ENCODE results near the gene PAFAH2. TPM values are rescaled to one million over a fixed set of nuclear protein-coding genes. Genes with fewer than 3 reads are reported as not detected.
A peak's percentile ranks its signal among the peaks of the same experiment; 100 is the strongest.

Gene PAFAH2
- total RNA-seq, 1 donor from 2014 or later = 13.4 TPM

DNA sequence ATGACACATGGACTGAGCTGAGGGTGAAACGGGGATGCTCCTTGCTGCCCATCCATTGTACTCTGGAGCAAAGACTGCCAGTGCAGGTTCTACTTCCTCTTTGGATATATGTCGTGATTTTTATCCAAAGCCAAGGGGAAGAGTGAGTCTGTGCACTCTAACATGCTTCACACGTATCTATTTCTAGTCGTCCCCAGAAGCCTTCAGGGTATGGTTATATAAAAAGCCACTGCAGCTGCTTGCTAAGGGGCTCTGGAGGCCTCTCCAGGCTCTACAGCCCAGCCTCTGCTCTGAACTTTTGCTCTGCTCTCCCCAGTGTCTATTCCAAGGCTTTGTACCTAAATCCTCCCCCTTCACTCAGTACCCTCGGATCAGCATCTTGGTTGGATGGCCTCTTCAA is 20.1 kb downstream of the PAFAH2 start:
- Mint-ChIP-seq H3K36me3 (ENCODE audit: low read depth, unreplicated experiment) (peaks cover 34% of the 10 kb centered on the region), H3K4me3 (ENCODE audit: unreplicated experiment) (no peak overlapping the region)

GRCh38 chr1:25973610-25974321 is 24.1 kb downstream of the PAFAH2 start:
- peaks cover 15% of the 10 kb centered on the region for H3K4me1 Mint-ChIP-seq (ENCODE audit: unreplicated experiment)
- peaks cover 47% of the 10 kb centered on the region for H3K36me3 Mint-ChIP-seq (ENCODE audit: low read depth, unreplicated experiment)
- peak overlapping the region; percentile 12 for H3K4me3 Mint-ChIP-seq (ENCODE audit: unreplicated experiment)
- H3K27ac Mint-ChIP-seq (ENCODE audit: unreplicated experiment) = no peak overlapping the region
- no peak for DNase-seq (ENCODE audit: low spot score)
- no peaks in the 10 kb centered on the region for H3K27me3 Mint-ChIP-seq (ENCODE audit: unreplicated experiment)
- no peak for TF ChIP-seq CTCF (IDR thresholded peaks at IDR 0.05; ENCODE audit: unreplicated experiment)
- no peaks in the 10 kb centered on the region for H3K9me3 Mint-ChIP-seq (ENCODE audit: unreplicated experiment)

More for the DNA sequence above, 20.1 kb downstream of the PAFAH2 start:
- H3K27ac Mint-ChIP-seq (ENCODE audit: unreplicated experiment) = no peak overlapping the region
- peaks cover 21% of the 10 kb centered on the region for H3K4me1 Mint-ChIP-seq (ENCODE audit: unreplicated experiment)
- no peaks in the 10 kb centered on the region for H3K27me3 Mint-ChIP-seq (ENCODE audit: unreplicated experiment)
- H3K9me3 Mint-ChIP-seq (ENCODE audit: unreplicated experiment) = no peaks in the 10 kb centered on the region
- DNase-seq (ENCODE audit: low spot score) = no peak
- TF ChIP-seq CTCF (IDR thresholded peaks at IDR 0.05; ENCODE audit: unreplicated experiment) = no peak

GRCh38 chr1:25971811-25972180 is 26.1 kb downstream of the PAFAH2 start:
- no peak overlapping the region for H3K4me3 Mint-ChIP-seq (ENCODE audit: unreplicated experiment)
- peaks cover 63% of the 10 kb centered on the region for H3K36me3 Mint-ChIP-seq (ENCODE audit: low read depth, unreplicated experiment)
- no peak for TF ChIP-seq CTCF (IDR thresholded peaks at IDR 0.05; ENCODE audit: unreplicated experiment)
- no peak overlapping the region for H3K27ac Mint-ChIP-seq (ENCODE audit: unreplicated experiment)
- no peaks in the 10 kb centered on the region for H3K9me3 Mint-ChIP-seq (ENCODE audit: unreplicated experiment)
- no peaks in the 10 kb centered on the region for H3K27me3 Mint-ChIP-seq (ENCODE audit: unreplicated experiment)
- H3K4me1 Mint-ChIP-seq (ENCODE audit: unreplicated experiment) = peaks cover 17% of the 10 kb centered on the region
- no peak for DNase-seq (ENCODE audit: low spot score)

- Mint-ChIP-seq H3K27ac (ENCODE audit: unreplicated experiment) (no peak overlapping the region), H3K27me3 (ENCODE audit: unreplicated experiment) (no peaks in the 10 kb centered on the region), H3K9me3 (ENCODE audit: unreplicated experiment) (no peaks in the 10 kb centered on the region), H3K4me1 (ENCODE audit: unreplicated experiment) (peaks cover 17% of the 10 kb centered on the region), H3K36me3 (ENCODE audit: low read depth, unreplicated experiment) (peaks cover 58% of the 10 kb centered on the region), H3K4me3 (ENCODE audit: unreplicated experiment) (no peak overlapping the region)
- no peak for TF ChIP-seq CTCF (IDR thresholded peaks at IDR 0.05; ENCODE audit: unreplicated experiment)
- no peak for DNase-seq (ENCODE audit: low spot score)
These were observed 26.6 kb downstream of the PAFAH2 start for GRCh38 chr1:25971066-25971810.

GRCh38 chr1:25967308-25967707 is 30.6 kb downstream of the PAFAH2 start:
- Mint-ChIP-seq H3K27me3 (ENCODE audit: unreplicated experiment) (peaks cover 2% of the 10 kb centered on the region), H3K4me1 (ENCODE audit: unreplicated experiment) (peaks cover 17% of the 10 kb centered on the region), H3K27ac (ENCODE audit: unreplicated experiment) (no peak overlapping the region), H3K36me3 (ENCODE audit: low read depth, unreplicated experiment) (peaks cover 56% of the 10 kb centered on the region), H3K4me3 (ENCODE audit: unreplicated experiment) (peak overlapping the region; percentile 44), H3K9me3 (ENCODE audit: unreplicated experiment) (no peaks in the 10 kb centered on the region)
- DNase-seq (ENCODE audit: low spot score) = no peak
- no peak for TF ChIP-seq CTCF (IDR thresholded peaks at IDR 0.05; ENCODE audit: unreplicated experiment)

All from endothelial cell (in vitro differentiated cells).